HG03135 (cell line): Measurements from ENCODE around the gene ADGRL1.
"Not testable (repeated sequence)": the region's sequence is repeated elsewhere in the genome, so short reads cannot be mapped to it uniquely, and the experiment has no call there.

ENCODE experiments used
- ATAC-seq: cut with Tn5 transposase; IDR thresholded peaks from one replicate; pipeline ENCODE4 v1.9.1; 2021; ENCODE audit warnings: mild to moderate bottlenecking, moderate library complexity; ENCODE audit not compliant: unreplicated experiment

ADGRL1 gene

DNA sequence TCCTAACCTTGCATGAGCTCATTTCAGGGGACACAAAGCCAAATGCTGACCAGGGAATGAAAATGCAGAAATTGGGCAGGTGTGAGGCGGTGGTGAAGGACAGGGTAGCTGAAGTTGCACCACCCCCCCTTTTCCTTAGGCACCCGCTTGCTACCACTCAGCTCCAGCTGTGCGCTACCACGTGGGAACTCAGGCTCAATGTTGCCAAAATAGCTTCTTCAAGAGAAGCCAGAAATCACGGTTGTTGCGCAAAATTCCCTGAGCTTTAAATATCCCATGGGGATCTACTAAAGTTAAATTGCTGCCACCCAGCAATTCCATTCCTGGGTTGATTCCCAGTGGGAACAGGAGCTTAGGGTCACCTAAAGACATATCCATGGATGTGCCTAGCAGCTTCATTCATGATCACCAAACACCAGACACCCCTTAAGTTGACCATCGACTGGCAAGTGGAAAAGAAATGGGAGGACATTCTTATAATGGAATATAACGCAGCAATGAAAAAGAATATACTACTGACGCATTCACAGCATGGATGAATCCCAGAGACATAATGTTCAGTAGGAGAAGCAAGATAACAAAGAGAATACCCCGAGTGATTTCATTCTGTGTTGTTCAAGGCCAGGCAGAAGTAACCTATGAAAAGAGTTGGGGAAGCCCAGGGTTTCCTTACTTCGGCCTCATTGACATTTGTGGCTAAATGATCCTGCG, 12.8 kb upstream of the ADGRL1 start:
- ATAC-seq, result no peak

DNA sequence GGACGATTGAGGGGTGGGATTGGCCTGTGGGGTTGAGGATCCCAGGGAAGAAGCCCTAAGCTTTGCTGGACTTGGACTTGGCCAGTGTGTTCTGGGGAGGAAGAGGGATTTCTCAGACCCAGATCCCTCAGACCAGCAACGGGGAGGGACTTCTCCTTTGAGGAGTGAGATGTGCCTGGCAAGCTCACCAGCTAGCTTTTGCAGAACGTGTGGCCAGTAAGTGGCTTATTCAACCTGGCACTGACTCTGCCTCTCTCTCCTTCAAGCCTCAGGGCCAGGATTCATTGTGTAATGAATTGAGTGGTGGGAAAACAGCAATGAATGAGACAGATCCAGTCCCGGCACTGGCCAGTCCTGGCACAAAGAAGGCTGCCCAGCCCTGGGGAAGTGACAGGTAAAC, 11.9 kb upstream of the ADGRL1 start:
- not testable (repeated sequence) for ATAC-seq

DNA sequence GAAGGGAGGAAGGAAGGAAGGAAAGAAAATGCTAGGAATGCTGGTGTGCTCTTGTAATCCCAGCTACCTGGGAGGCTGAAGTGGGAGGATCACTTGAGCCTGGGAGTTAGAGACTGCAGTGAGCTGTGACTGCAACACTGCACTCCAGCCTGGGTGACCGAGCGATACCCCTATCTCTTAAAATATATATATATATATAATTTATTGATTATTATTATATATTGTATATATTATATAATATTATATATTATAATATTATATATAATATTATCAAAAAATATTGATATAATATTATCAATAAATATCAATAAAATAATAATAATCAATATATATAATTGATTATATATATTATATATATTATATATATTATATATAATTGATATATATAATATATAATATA, 8.6 kb upstream of the ADGRL1 start:
- ATAC-seq, result no peak

DNA sequence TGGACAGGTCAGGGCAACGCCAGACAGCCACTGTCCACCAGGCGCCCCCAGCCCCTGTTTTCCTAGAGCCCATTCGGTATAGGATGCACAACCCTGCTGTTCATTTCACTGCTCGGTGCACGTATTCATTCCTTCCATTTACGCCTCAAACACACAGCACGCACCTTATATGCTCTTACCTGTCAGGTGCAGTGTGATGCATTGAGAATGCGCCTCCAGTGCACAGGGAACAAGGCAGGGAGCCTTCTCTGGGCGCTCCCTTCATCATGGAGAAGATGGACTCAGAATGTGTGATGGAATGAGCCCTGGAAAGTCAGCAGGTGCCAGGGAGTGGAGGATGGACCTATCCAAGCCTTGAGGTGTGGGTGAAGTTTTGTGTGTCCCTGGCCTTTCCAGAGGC, 4.2 kb upstream of the ADGRL1 start:
- not testable (repeated sequence) for ATAC-seq

DNA sequence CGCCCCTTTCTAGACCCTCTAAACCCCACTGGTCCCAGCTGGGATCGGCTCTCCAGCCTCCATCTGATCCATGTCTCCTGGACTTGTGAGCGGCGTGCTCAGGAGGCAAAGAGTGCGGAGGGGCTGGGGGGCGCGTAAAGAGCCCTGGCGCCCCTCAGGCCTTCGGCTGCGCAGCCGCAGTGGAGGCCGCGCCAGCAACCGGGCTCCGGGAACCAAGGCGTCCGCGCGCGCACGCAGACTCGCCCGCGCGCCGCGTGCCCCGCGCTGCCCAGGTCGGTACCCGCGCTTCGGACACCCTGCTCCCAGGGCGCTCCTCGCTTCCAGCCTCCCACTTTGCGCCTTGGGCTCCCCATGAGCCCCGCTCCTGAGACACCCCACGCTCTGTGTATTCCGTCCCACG, 3.4 kb upstream of the ADGRL1 start:
- ATAC-seq, result not testable (repeated sequence)

DNA sequence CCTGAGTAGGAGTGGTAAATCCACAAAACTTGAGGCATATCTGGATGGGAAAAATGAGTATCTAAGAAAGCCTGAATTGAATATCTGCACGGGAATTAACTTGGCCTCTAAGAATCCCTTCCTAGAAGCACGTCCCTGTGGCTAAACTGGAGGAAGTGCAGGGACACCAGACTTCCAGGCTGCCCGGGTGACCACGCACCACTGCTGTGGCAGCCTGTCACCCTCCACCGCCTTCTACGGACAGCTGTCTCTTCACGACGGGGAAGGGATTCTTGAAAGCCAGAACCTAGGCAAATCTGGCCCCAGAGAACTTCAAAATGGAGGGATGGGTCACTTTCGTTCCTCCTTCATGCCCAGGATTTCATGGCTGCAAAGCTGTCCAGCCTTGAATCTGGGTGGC, 2.5 kb upstream of the ADGRL1 start:
- ATAC-seq, result not testable (repeated sequence)

DNA sequence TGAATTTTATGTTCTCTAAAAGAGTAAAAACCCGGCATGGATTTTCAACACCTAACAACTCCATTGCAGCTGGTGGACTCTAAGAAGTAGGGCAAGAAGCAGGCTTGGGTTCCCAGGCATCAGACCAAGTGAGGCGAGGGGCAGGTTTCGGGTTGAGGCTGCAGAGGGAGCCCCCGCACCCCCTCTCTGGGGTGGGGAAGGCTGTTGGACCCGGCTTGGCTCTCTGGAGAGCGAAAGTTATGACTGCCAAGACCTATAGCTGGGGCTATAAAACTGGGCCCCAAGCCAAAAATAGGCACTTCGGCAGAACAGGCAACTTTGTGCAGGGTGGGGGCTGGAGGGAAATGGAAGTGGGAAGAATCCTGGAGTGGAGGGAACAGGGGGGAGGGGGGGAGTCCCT, 1.8 kb upstream of the ADGRL1 start:
- not testable (repeated sequence) for ATAC-seq

DNA sequence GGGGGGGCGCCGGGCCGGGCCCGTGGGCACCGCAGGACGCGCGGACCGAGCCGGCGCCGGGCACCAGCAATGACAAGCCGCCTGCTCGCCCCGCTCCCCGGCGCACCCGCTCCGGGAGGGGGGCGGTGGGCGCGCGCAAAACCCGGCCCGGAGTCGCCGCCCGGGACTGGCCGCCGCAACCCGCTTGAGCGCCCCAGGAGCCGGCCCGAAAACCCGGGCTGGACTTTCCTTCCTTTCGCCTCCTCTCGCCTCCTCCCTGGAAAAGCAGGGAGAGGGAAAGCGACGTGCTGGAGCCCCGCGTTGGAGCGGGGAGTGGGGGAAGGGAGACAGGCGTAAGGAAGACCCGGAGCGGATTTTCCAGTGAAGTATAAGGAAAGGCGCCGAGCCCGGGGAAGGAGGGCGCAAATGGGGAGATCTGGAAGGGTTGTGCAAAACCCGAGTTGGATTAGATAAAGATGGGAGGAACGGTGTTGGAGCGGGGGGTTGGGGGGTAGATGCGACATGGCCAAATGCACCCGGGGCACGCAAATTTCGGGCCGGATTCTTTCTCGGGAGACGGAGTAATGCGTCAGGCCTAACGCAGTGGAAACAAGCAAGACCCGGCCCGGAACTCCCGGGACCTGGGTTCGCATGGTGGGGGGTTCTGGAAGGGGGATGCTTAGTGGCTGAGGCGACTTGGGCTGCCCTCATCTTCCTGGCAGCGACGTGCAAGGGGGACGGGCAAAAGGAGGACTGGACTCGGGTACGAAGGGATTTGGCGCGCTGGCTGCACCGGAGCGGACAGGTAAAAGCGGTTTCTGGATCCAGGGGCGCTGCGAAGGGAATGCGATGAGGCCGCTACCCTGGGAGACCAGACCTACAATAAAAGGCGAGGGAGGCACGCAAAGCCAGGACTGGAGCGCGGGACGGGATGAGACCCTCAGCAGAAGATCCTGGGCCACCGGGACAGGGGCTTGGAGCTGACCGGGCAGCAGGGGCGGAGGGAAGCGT, 1.1 kb upstream of the ADGRL1 start:
- ATAC-seq, result not testable (repeated sequence)

DNA sequence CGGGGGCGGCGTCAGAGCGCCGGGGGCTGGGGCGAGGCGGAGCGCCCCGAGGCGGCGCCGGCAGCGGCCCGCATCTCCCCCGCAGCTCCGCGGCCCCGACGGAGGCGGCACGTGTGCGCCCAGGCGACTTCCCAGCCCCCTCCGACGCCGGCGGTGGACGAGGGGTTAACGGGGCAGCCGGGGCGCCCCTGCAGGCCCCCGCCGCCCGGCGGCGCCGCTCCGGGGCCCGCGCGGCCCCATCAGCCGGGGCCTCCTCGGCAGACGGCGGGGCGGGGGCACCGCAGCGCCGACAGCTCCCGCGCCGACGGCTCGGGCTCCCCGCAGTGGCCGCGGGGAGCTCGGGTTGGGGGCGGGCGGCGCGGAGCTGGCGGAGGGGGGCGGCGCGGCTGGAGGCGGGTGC, 339 bp upstream of the ADGRL1 start:
- not testable (repeated sequence) for ATAC-seq

DNA sequence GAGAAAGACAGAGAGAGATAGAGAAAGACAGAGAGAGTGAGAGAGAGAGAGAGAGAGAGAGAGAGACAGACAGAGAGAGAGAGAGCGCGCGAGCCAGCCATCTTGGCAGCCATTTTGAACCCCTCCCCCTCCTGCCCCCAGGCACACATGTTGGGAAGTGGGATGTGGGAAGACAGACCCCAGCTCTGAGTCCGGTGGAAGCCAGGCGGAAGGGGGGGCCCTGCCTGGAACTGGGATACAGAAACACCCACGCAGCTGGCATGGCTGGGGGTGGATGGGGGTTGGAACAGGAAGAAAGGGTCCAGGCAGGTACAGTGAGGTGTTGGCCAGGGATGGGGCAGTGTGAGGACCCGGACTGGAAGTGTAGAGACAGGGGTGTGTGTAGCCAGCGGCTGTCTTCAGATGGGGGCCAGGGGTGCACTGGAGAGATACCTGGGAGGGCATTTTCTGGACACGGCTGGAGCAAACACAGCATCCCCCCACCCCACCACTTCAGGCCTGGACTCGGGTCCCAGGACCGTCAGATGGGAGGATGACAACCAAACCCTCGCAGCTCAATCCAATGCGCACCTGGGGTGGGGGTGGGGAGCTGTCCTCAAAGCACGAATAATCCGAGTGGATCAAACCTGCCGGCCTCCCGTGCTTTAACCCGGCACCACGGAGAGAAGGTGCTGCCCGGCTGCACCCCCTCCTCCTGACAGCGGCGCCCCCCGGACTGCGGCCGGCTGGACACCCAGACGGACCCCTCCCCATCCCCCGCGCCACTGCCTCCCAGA, 1.1 kb downstream of the ADGRL1 start:
- ATAC-seq, result not testable (repeated sequence)

DNA sequence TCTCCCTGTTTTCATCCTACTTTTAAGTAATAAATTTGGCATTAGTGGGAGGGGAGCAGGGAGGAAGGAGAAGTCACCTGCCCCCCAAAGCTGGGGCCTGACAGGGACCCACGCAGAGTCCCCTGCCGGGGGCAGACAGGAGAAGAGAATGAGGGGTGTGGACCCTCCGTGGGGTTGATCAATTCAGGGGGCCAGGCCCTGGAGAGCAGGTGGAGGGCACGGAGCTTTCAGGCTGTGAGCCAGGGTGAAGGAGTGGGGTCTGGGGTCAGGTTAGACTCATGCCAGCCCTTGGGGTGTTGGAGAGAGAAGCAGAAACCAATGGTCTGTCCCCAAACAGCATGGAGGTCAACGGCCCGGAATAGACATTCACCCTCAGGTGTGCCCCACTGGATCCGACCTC, 1.8 kb downstream of the ADGRL1 start:
- ATAC-seq, result not testable (repeated sequence)

DNA sequence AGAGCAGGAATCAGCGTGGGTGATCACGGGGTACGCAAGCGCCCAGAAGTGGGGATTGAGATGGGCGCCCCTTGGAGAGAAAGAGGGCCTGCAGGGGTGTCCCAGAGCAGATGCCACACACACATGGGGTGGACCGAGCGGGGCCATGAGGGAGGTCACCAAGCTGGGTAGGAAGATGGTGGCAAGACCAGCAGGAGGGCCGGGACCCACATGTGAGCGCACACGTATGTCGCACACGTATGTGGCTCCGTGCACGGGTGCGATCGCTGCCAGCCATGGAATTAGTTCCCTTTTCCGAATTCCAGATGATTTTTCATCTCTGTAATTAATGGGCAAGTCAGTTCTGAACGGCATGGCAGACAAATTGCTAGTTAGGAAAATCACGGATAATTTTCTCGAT, 2.2 kb downstream of the ADGRL1 start:
- not testable (repeated sequence) for ATAC-seq

DNA sequence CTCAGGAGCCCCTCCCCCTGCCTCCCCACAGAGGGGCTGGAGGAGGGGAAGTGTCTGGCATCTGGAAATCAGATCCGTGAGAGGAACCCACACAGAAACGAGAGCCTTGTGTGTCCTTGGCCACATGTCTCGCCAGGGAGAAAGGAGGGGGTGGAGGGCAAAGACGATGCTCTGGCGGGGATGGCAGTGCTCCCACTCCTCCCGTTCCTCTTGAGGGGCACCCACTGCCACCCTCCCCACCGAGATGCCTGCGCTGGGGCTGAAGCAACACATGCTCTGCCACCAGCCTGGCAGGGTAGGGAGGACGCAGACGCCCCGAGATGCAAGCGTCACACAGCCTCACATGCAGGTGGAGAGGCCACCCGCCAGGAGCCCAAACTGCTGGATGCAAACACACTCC, 2.8 kb downstream of the ADGRL1 start:
- ATAC-seq, result no peak

DNA sequence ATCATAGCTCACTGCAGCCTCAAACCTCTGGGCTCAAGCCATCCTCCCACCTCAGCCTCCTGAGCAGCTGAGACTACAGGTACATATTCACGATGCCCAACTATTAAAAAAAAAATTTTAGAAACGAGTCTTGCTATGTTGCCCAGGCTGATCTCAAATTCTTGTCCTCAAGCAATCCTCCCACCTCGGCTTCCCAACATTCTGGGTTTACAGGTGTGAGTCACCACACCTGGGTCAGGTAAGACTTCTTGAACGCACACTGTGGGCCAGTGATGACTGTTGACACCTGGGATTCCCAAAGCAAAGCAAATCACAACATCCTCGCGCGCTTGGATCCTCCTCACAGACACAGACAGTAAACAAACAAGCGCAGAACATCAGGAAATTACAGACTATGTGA, 4.5 kb downstream of the ADGRL1 start:
- ATAC-seq, result not testable (repeated sequence)

DNA sequence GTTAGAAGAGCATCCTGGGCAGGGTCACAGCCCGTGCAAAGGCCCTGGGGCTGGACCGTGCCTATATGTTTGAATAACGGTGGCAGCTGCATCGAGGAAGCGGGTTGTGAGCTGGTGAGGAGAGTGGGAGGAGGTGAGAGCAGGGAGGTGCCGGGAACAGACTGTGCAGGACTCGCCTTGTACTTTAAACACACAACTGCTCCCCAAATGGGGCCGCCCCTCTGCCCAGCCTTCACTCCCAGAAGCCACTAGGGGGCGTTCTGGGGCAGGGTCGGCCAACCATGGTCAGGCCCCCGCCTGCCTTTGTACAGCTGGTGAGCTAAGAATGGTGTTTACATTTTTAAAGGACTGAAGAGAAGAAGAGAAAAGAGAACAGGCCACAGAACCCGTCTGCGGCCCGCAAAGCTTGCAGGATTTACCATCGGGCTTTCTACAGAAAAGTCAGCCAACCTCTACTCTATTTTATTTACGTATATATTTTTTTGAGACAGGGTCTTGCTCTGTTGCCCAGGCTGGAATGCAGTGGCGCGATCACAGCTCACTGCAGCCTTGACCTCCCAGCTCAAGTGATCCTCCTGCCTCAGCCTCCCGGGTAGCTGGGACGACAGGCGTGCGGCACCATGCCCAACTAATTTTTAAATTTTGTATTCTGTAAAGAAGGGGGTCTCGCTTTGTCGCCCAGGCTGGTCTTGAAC, 5.7 kb downstream of the ADGRL1 start:
- not testable (repeated sequence) for ATAC-seq

DNA sequence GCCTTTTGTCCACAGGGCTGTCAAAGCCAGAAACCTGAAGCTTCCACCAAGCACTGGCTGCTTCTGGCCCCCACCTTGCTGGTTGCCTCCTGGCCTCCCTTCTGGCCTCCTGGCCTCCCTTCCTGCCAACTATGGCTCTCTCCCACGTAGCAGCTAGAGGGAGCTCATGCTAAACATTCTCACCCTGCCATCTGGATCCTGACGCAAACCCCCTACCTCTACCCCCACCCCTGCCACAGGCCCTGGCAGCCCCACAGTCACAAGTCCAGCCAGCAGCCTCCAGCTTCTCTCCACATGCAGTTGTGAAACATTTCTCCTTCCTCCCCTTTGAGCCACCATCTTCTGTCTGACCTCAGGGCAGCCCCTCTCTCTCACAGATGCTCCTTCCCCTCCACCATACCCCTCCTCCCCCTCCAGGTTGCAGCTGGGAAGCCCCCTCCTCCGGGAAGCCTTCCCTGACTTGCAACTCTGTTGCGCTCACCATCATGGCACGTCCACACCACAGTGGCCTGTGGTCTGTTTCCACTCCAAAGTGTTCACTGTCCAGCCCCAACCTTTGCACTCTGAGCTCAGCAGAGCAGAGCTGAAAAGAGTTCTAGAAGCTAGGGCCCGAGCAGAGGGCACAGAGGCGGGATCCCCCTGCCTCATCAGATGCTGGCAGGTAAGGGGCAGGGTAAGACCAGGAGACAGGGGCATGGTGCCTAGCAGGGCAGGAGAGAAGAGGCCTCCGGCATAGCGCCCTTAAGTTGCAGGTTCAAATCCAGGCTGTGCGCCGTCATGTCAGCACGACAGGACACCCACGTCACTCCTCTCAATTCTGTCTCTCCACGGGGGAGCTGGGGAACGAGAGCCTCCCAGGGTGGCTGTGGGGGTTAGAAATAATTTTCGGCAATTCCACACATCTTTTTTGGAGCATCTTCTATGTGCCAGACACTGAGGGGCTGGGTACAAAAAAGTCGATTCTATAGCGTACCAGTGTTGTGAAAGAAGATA, 7.3 kb downstream of the ADGRL1 start:
- no peak for ATAC-seq

DNA sequence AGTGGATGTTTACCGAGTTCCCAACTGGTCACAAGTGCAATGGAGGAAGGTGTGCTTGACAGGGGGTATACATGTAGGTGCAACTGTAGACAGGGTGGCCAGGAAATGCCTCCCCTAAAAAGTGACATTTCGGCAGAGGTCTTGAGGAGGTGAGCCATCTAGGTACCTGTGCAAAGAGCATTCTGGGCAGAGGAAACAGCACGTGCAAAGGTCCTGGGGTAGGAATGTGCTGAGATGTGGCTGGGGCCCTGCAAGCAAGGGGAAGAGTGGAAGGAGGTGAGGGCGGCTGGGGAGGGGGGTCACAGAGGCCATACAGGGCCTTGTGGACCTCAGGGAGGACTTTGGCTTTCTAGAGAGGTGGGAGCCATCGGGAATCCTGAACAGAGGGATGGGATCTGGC, 8.1 kb downstream of the ADGRL1 start:
- no peak for ATAC-seq

DNA sequence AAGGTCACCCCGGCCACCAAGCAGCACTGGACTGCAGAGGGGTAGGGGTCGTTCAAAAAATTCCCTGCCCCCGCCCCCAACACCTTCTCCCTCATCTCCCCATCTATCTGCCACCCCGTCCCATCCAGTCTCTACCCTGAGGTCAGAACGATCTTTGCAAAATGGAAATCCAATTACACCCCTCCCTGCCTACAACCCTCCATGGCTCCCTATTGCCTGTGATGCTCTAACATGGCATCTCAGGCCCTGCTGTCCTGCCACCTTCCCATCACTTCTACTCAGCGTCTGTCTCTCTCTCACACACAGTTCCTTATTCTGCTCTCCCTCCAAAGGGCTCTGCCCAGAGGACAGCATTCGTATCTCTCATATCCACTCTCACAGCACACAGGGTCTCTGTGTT, 8.7 kb downstream of the ADGRL1 start:
- not testable (repeated sequence) for ATAC-seq

DNA sequence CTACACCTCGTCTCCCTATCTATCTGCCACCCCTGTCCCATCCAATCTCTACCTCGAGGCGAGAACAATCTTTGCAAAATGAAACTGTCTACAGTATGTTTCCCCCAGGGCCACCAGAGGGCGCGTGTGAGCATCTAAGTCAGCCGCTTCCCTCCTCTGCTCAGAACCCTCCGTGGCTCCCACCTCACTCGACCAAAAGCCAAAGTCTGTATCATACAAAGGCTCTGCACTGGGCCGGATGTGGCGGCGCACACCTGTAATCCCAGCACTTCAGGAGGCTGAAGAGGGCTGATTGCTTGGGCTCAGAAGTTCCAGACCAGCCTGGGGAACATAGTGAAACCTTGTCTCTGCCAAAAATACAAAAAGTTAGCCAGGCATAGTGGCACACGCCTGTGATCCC, 9.9 kb downstream of the ADGRL1 start:
- ATAC-seq, result not testable (repeated sequence)
